Testis (tissue), 3 donors: ENCODE measurements around the gene GINS2. TPM values are rescaled to one million over a fixed set of nuclear protein-coding genes. Genes with fewer than 3 reads are reported as not detected.

Experiments used
- DNase-seq: peaks from one replicate; pipeline ENCODE4 v3.0.0-alpha.2; 2019
- H3K27ac ChIP-seq, 2 donors: fragments of 200-600 bp; sonication (generic); one replicate each; pipeline ENCODE4 v1.5.1; 2019
- H3K27me3 ChIP-seq: fragments of 200-600 bp; sonication (generic); one replicate; pipeline ENCODE4 v1.5.1; 2019
- H3K36me3 ChIP-seq: fragments of 200-600 bp; sonication (generic); one replicate; pipeline ENCODE4 v1.5.1; 2017; ENCODE audit warnings: low read depth; ENCODE audit errors: missing control alignments
- H3K4me1 ChIP-seq: fragments of 200-600 bp; sonication (generic); one replicate; pipeline ENCODE4 v1.5.1; 2019
- H3K4me3 ChIP-seq, 2 donors: fragments of 200-600 bp; sonication (generic); one replicate each; pipeline ENCODE4 v1.5.1; 2017 to 2019
- H3K9me3 ChIP-seq: fragments of 200-600 bp; sonication (generic); one replicate; pipeline ENCODE4 v1.5.1; 2017
- CTCF ChIP-seq, 3 experiments: fragments of 450-650 bp in 2 of 3; fragments of 200-600 bp in 1 of 3; sonication (generic) in 1 of 3; IDR thresholded peaks; one replicate each; pipeline ENCODE4 v1.5.1; 2016 to 2019; ENCODE audit warnings: antibody characterized with exemption in 3 of 3, mild to moderate bottlenecking in 2 of 3, moderate library complexity in 1 of 3
- POLR2A ChIP-seq: fragments of 450-650 bp; IDR thresholded peaks from one replicate; pipeline ENCODE4 v1.6.1; 2017; ENCODE audit warnings: antibody characterized with exemption, mild to moderate bottlenecking, moderate library complexity
- WGBS, 2 donors: methylation state at CpG; one replicate each; pipeline ENCODE4 v1.1.5; 2018; 5-methylcytosine and 5-hydroxymethylcytosine counted together
- intact Hi-C: fragments of 100-400 bp; cut with DNase I; formaldehyde crosslinking; loops from one replicate; pipeline ENCODE4 v1.15.1; 2023; ENCODE audit warnings: low total_unique reads
- polyA plus RNA-seq: library from polyadenylated mRNA; stranded (reverse); fragments of 350-450 nt; fragmentation: Illumina TruSeq; extraction: RNeasy Lipid Tissue Mini Kit (QIAGEN cat#74804); gene quantifications from one replicate; pipeline ENCODE4 v1.2.3, GENCODE V29; 2014; ENCODE audit warnings: low read depth, low replicate concordance; ENCODE audit not compliant: insufficient read depth
- small RNA-seq, 2 donors: library from RNA; depleted of rRNA; stranded (forward); fragments of <200 nt; gene quantifications; one replicate each; pipeline ENCODE3, GENCODE V24; 2016
- total RNA-seq, 2 donors: library from RNA; depleted of rRNA; stranded (reverse); fragments of >200 nt; gene quantifications; one replicate each; pipeline ENCODE4 v1.2.3, GENCODE V29; 2016

The GINS2 gene
- total and polyA plus RNA-seq, 3 donors from 2014 or later, result 8.9 to 13.8 (median 11.8) TPM

GRCh38 chr16:85627089-85627488 is 61.7 kb downstream of the GINS2 start:
- DNase-seq, result no peak
- no peak overlapping the region for H3K27ac ChIP-seq
- no peaks in the 10 kb centered on the region for H3K36me3 ChIP-seq
- H3K4me1 ChIP-seq, result peaks cover 25% of the 10 kb centered on the region
- 53 to 66% methylated on average over 7 to 8 of the region's 8 CpGs for WGBS, 2 donors
- no peak overlapping the region for H3K4me3 ChIP-seq
- TF ChIP-seq CTCF (IDR thresholded peaks at IDR 0.05) (no peak), POLR2A (no peak)
- H3K9me3 ChIP-seq, result no peaks in the 10 kb centered on the region
- intact Hi-C loops, result no loop called here
- H3K27me3 ChIP-seq, result no peaks in the 10 kb centered on the region

Small RNA genes within 50 kb of the gene (small RNA-seq; reads per million reads assigned to genes)
- 0 reads per million in 2 donors for gene RN7SL381P

Other genes with a start within 250 kb of the GINS2 start
- 100 to 1,000 TPM; 188 to 212 TPM for gene GSE1, start 75.6 kb downstream of the GINS2 start, total RNA-seq
- 49.9 TPM for gene GSE1, start 75.6 kb downstream of the GINS2 start, polyA plus RNA-seq
- 1 to 10 TPM; 3.8 to 6.0 TPM for gene C16orf74, start 62.1 kb upstream of the GINS2 start, total RNA-seq
- gene C16orf74, start 62.1 kb upstream of the GINS2 start, polyA plus RNA-seq, result 4.3 TPM
- gene EMC8, start 110.6 kb upstream of the GINS2 start, total RNA-seq, result 10 to 100 TPM; 44.2 to 57.3 TPM
- 38.7 TPM for gene EMC8, start 110.6 kb upstream of the GINS2 start, polyA plus RNA-seq
- 100 to 1,000 TPM; 263 to 334 TPM for gene COX4I1, start 110.7 kb upstream of the GINS2 start, total RNA-seq
- 467 TPM for gene COX4I1, start 110.7 kb upstream of the GINS2 start, polyA plus RNA-seq
- 10 to 100 TPM; 14.0 to 15.0 TPM for gene IRF8, start 210.2 kb upstream of the GINS2 start, total RNA-seq
- gene IRF8, start 210.2 kb upstream of the GINS2 start, polyA plus RNA-seq, result 7.2 TPM